Activated naive CD8-positive, alpha-beta T cell treated with anti-CD3 and anti-CD28 coated beads for 36 hours (primary cell): ENCODE data around the gene TAF1D. TPM values are rescaled to one million over a fixed set of nuclear protein-coding genes. Genes with fewer than 3 reads are reported as not detected.
"Not testable (repeated sequence)": the region's sequence is repeated elsewhere in the genome, so short reads cannot be mapped to it uniquely, and the experiment has no call there.

Experiments
- DNase-seq: peaks from one replicate; pipeline ENCODE4 v3.0.0; 2021
- H3K27ac Mint-ChIP-seq: one replicate; pipeline ENCODE4 v1.8.0; 2022; ENCODE audit warnings: mild to moderate bottlenecking, moderate library complexity, mixed read lengths
- H3K27me3 Mint-ChIP-seq: one replicate; pipeline ENCODE4 v1.8.0; 2022; ENCODE audit warnings: mild to moderate bottlenecking, mixed read lengths
- H3K36me3 Mint-ChIP-seq: one replicate; pipeline ENCODE4 v1.8.0; 2021; ENCODE audit warnings: mild to moderate bottlenecking, mixed read lengths
- H3K4me1 Mint-ChIP-seq: one replicate; pipeline ENCODE4 v1.8.0; 2021; ENCODE audit warnings: mixed read lengths
- H3K4me3 Mint-ChIP-seq: one replicate; pipeline ENCODE4 v1.8.0; 2022; ENCODE audit warnings: mild to moderate bottlenecking, moderate library complexity, mixed read lengths
- H3K9me3 Mint-ChIP-seq: one replicate; pipeline ENCODE4 v1.8.0; 2022; ENCODE audit warnings: mixed read lengths
- total RNA-seq, 2 experiments: library from RNA; stranded (reverse); gene quantifications; one replicate each; pipeline ENCODE4 v1.2.3, GENCODE V29; 2021

TAF1D gene
- total RNA-seq, 2 experiments from 2014 or later = 314 to 324 TPM

DNA sequence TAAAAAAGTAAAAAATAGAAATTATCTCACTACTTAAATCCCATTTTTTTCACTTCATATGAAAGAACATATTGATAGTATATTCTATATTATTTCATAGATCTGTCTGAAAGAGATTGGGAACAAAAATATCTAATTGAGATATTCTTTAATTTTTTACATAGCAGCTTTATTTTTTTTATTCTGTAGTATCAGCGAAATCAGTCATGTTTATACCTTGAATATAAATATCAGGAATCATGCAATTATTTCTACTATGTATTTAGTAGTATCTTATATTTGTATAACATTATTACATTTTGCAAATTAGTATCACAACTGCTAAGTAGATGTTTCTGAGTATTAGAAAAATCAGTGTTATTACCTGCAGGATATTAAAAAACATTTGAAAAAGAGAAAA is 20.6 kb upstream of the TAF1D start:
- no peak overlapping the region for H3K4me3 Mint-ChIP-seq
- no peaks in the 10 kb centered on the region for H3K27me3 Mint-ChIP-seq
- no peaks in the 10 kb centered on the region for H3K4me1 Mint-ChIP-seq
- peaks cover 25% of the 10 kb centered on the region for H3K36me3 Mint-ChIP-seq
- H3K27ac Mint-ChIP-seq = no peak overlapping the region
- peaks cover under 1% of the 10 kb centered on the region for H3K9me3 Mint-ChIP-seq
- DNase-seq = no peak

DNA sequence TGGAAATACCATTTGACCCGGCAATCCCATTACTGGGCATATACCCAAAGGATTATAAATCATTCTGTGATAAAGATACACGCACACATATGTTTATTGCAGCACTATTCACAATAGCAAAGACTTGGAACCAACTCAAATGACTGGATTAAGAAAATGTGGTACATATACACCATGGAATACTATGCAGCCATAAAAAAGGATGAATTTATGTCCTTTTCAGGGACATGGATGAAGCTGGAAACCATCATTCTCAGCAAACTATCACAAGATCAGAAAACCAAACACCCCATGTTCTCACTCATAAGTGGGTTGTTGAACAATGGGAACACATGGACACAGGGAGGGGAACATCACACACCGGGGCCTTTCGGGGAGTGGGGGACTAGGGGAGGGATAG is 17.8 kb upstream of the TAF1D start:
- H3K9me3 Mint-ChIP-seq, H3K4me1 Mint-ChIP-seq, H3K27me3 Mint-ChIP-seq, DNase-seq, H3K4me3 Mint-ChIP-seq, H3K27ac Mint-ChIP-seq: not testable (repeated sequence)
- H3K36me3 Mint-ChIP-seq = peaks cover 15% of the 10 kb centered on the region

DNA sequence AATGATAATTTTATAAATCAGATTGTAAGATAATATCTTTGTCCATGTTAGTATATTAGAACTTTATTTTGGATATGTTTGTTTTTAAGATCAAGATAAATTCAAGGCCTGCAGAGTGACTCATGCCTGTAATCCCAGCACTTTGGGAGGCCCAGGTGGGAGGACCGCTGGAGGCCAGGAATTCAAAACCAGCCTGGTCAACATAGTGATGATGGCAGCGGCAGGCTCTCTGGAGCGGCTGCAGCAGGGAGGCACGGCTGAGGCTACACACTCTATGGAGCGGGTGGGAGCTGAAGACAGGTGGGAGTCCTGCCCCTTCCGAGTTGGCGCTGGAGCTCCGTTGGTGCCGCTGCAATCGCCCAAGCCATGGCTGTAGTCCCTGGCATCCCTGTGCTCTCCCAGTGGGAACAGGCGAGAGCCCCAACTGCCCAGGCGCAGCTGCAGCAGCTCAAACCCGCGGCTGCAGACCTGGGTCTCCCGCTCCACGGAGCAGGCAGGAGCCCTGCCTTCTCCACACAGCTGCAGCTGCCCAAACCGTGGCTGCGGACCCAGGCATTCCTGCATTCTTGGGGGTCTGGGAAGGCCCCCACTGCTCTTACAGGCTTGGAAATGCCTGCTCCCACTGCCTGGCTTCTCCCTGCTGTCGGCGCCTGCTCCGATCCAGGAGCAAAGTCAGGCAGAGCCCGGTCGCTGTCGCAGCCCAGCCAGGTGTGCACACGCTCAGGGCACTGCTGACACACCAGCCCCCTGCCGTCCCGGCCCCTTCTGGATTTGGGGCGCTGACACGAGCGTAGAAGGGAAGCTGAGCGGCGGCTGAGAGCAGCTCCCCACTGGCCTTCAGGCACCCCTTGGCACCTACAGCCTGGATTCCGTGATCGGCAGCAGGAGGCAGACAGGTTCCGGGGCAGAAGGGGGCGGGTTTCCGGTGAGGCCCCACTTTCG is 16.9 kb upstream of the TAF1D start:
- H3K27ac Mint-ChIP-seq = no peak overlapping the region

DNA sequence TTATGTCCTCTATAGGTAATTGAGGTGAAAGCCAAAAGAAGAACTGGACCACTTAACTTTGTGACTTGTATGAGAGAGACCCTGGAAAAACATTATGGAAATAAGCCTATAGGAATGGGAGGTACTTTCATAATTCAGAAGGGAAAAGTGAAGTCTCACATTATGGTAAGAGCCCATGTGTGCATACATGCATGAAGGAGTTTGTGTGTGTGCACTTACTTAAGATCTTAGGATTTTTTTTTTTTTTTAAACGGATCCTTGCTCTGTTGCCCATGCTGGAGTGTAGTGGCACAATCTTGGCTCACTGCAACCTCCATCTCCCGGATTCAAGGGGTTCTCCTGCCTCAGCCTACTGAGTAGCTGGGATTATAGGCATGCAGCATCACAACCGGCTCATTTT is 16.0 kb upstream of the TAF1D start:
- Mint-ChIP-seq H3K27me3 (no peaks in the 10 kb centered on the region), H3K4me3 (no peak overlapping the region), H3K36me3 (peaks cover 15% of the 10 kb centered on the region), H3K27ac (no peak overlapping the region), H3K4me1 (no peaks in the 10 kb centered on the region), H3K9me3 (no peaks in the 10 kb centered on the region)
- DNase-seq = no peak

More for the DNA sequence above, 16.9 kb upstream of the TAF1D start:
- H3K9me3 Mint-ChIP-seq = no peaks in the 10 kb centered on the region
- H3K4me1 Mint-ChIP-seq = no peaks in the 10 kb centered on the region
- H3K4me3 Mint-ChIP-seq = no peak overlapping the region
- peaks cover 15% of the 10 kb centered on the region for H3K36me3 Mint-ChIP-seq
- H3K27me3 Mint-ChIP-seq = no peaks in the 10 kb centered on the region
- DNase-seq = no peak

DNA sequence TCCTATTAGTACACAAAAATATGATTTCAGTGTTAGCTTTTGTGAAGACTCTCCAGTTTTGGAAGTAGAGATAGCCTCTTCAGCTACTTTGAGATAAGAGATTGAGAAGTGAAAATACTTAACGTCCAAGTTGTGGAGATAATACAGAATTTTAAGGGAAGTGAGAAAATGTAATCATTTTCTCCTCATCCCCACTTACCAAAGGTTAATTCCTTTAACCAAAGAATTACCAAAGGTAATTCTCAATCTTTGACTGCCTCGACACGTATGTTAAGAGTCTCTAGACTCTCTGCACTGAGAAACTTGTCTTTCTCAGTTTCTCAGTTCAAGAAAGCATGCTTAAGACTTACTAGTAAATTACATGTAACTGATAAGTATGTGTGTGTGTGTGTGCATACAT is 15.5 kb upstream of the TAF1D start:
- H3K4me1 Mint-ChIP-seq = no peaks in the 10 kb centered on the region
- H3K9me3 Mint-ChIP-seq = no peaks in the 10 kb centered on the region
- H3K36me3 Mint-ChIP-seq = peaks cover 15% of the 10 kb centered on the region
- H3K4me3 Mint-ChIP-seq = no peak overlapping the region
- H3K27ac Mint-ChIP-seq = no peak overlapping the region
- H3K27me3 Mint-ChIP-seq = no peaks in the 10 kb centered on the region
- DNase-seq = no peak

DNA sequence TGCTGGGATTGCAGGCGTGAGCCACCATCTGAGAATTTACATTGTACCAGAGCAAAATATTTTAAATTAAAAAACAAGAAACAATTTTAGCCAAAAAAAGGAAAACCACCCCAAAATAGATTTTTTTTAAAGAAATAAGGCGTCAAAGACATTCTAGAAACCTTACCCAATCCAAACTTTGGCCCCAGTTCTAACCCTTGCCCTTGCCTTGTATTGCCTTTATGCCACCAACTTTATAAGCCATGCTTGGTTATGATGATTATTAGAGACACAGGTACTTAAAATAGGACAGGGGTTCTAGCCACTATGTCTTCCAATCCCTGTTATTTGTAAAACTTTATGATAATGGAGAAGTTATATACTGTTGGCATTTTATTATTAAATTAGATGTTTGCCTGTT is 11.9 kb upstream of the TAF1D start:
- Mint-ChIP-seq H3K9me3 (no peaks in the 10 kb centered on the region), H3K4me1 (no peaks in the 10 kb centered on the region), H3K4me3 (no peak overlapping the region), H3K27ac (no peak overlapping the region), H3K27me3 (no peaks in the 10 kb centered on the region), H3K36me3 (peaks cover 4% of the 10 kb centered on the region)
- DNase-seq = no peak

DNA sequence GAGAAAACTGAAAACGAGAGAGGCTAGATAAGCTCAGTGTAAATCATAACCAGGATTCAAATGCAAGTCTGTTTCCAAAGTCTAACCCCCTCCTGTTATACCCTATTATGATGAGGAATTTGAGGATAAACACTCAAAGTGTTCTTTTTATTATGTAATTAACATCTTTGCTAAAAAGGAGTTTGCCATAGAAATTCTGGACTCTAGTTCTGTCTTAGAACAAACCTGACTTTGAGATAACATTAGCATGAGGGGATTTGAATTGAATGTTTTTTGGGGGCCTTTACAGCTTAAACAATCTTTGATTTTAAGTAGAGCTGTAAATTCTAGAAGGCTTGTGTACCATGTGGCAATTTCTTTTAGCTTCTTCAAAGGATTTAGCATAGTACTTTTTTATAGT is 9.7 kb upstream of the TAF1D start:
- H3K27ac Mint-ChIP-seq = no peak overlapping the region

DNA sequence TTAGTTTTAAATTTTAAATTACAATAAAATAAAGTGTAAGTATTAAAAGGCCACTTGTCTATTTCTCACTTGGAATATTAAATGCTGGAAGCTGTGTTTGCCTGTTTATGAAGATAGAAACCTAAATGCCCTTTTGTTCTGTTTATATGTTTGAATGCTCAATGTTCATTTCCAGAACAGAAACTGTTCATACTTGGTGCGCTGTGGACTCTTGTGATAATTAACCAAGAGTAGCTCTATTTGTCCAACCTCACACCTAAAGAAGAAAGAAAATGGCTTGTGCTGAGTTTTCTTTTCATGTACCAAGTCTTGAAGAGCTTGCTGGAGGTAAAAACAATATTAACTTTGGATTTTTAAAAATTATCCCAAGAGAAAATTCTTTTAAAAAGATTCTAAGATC is 5.8 kb upstream of the TAF1D start:
- DNase-seq = no peak
- Mint-ChIP-seq H3K36me3 (peaks cover 9% of the 10 kb centered on the region), H3K4me1 (peaks cover 17% of the 10 kb centered on the region), H3K27me3 (no peaks in the 10 kb centered on the region), H3K27ac (no peak overlapping the region), H3K9me3 (no peaks in the 10 kb centered on the region), H3K4me3 (no peak overlapping the region)

More for the DNA sequence above, 9.7 kb upstream of the TAF1D start:
- peaks cover 2% of the 10 kb centered on the region for H3K4me1 Mint-ChIP-seq
- no peak for DNase-seq
- H3K9me3 Mint-ChIP-seq = no peaks in the 10 kb centered on the region
- H3K27me3 Mint-ChIP-seq = no peaks in the 10 kb centered on the region
- H3K36me3 Mint-ChIP-seq = peaks cover 1% of the 10 kb centered on the region
- H3K4me3 Mint-ChIP-seq = no peak overlapping the region

DNA sequence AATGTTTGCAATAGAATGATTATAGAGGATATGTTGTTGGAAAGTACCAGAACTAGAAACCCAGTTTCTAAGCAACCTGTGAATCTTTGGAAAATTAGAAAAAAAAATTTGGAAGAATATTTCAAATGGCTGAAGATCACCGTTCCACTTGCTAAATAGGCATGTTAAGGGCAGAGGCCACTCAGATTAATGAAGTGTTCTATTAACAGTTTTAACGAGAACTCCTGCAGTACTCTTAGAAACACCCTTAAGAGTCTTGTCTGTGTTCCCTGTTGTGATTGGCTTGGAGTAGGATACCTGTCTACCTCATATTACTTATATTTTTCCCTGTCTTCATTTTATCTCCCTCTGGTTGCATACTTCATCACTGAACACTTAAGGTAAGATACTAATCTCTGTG is 4.8 kb upstream of the TAF1D start:
- no peak overlapping the region for H3K4me3 Mint-ChIP-seq
- no peak for DNase-seq
- H3K27me3 Mint-ChIP-seq = peaks cover 3% of the 10 kb centered on the region
- H3K36me3 Mint-ChIP-seq = peaks cover 12% of the 10 kb centered on the region
- H3K4me1 Mint-ChIP-seq = peaks cover 19% of the 10 kb centered on the region
- H3K27ac Mint-ChIP-seq = no peak overlapping the region
- H3K9me3 Mint-ChIP-seq = no peaks in the 10 kb centered on the region

DNA sequence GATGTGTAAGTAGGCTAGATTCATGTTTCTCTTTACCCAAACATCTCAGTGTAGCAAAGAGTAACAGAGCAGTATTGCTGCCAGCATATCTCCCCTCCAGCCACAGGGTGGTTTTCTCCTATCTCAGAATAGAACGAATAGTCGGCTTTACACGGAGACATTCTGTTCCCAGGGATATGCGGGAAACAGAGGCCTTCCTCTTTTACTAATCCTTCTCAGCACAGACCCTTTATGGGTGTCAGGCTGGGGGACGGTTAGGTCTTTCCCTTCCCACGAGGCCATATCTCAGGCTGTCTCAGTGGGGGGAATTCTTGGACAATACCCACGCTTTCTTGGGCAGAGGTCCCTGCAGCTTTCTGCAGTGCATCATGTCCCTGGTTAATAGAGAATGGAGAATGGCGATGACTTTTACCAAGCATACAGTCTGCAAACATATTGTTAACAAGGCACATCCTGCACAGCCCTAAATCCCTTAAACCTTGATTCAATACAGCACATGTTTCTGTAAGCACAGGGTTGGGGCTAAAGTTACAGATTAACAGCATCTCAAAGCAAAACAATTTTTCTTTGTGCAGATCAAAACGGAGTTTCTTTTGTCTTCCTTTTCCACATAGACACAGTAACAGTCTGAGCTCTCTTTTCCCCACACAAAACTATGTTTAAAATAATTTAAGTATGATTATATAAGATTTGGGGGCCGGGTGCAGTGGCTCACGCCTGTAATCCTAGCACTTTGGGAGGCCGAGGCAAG is 3.9 kb upstream of the TAF1D start:
- H3K36me3 Mint-ChIP-seq = peaks cover 20% of the 10 kb centered on the region
- not testable (repeated sequence) for H3K27ac Mint-ChIP-seq, H3K4me3 Mint-ChIP-seq

DNA sequence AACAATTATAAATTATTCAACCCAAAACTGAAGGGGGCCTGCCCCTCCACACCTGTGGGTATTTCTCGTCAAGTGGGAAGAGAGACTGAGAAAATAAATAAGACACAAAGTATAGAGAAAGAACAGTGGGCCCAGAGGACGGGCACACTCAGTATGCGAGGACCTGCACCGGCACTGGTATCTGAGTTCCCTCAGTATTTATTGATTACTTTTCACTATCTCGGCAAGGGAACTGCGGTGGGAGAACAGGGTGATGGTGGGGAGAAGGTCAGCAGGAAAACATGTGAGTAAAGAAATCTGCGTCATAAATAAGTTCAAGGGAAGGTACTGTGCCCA is 3.3 kb upstream of the TAF1D start:
- Mint-ChIP-seq H3K36me3 (peaks cover 25% of the 10 kb centered on the region), H3K9me3 (no peaks in the 10 kb centered on the region), H3K4me3 (no peak overlapping the region), H3K4me1 (peaks cover 24% of the 10 kb centered on the region), H3K27me3 (peaks cover 11% of the 10 kb centered on the region), H3K27ac (no peak overlapping the region)
- no peak for DNase-seq

More for the DNA sequence above, 3.9 kb upstream of the TAF1D start:
- not testable (repeated sequence) for DNase-seq, H3K9me3 Mint-ChIP-seq
- Mint-ChIP-seq H3K27me3 (peaks cover 11% of the 10 kb centered on the region), H3K4me1 (peaks cover 24% of the 10 kb centered on the region)

DNA sequence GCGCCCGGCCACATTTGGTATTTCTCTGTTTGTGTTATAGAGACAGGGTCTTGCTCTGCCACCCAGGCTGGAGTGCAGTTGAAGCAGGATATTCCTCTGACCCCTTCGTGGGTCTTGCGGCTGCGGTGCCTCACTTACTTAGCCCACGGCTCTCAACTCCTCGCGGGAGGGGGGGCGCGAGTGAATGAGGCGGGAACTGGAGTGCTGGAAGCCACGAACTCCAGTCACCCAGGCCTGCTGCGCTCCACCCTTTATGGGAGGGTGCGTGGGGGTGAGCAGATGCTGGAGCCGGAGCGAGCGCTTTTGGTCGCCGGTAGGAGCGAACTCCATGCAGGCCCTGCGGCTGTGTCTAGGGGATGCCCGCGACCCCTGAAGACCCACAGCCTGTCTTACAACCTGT is 2.0 kb upstream of the TAF1D start:
- H3K4me1 Mint-ChIP-seq = peaks cover 30% of the 10 kb centered on the region
- DNase-seq = no peak
- peaks cover 11% of the 10 kb centered on the region for H3K27me3 Mint-ChIP-seq
- H3K27ac Mint-ChIP-seq = peak overlapping the region; percentile 25
- no peaks in the 10 kb centered on the region for H3K9me3 Mint-ChIP-seq
- peak overlapping the region; percentile 29 for H3K4me3 Mint-ChIP-seq
- H3K36me3 Mint-ChIP-seq = peaks cover 37% of the 10 kb centered on the region

DNA sequence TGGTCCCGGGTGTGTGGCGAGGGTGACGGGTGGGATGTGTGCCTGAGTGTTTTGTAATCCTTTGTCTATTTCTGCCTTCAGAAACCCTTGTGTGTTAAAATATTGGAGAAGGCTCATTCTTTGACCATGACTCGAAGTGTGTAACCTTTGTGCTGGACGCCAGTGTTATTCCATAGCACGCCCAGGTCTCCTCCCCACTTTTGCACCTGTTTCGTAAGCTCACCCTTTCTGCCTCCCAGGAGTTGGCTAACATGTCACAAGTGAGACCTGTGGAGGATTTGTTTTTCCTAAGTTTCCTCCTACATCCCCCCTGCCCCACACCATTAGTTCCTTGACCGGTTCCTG is 559 bp upstream of the TAF1D start:
- Mint-ChIP-seq H3K4me3 (peak overlapping the region; percentile 100), H3K27ac (peak overlapping the region; percentile 100), H3K9me3 (no peaks in the 10 kb centered on the region), H3K27me3 (peaks cover 11% of the 10 kb centered on the region), H3K36me3 (peaks cover 52% of the 10 kb centered on the region), H3K4me1 (peaks cover 35% of the 10 kb centered on the region)
- DNase-seq = no peak

DNA sequence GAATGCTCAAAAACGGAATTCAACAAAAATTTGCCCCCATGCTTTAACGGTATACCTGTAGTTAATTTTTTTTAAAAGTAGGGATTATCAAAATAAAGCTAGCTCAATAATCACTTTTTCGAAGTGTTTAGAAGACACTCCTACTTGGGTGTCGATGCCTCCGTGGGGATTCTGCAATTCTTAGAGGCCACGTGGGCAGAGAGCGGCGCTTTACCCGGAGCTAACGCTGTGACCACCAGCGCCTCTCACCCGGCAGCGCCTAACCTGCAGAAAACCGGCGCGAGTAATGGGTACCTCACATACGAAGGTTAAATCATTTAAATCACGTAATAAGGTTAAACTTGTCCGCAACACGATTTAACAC is 583 bp downstream of the TAF1D start:
- H3K4me3 Mint-ChIP-seq = peak overlapping the region; percentile 100
- H3K36me3 Mint-ChIP-seq = peaks cover 62% of the 10 kb centered on the region
- H3K27ac Mint-ChIP-seq = peak overlapping the region; percentile 100
- peaks cover 11% of the 10 kb centered on the region for H3K27me3 Mint-ChIP-seq
- no peaks in the 10 kb centered on the region for H3K9me3 Mint-ChIP-seq
- peaks cover 44% of the 10 kb centered on the region for H3K4me1 Mint-ChIP-seq
- DNase-seq = peak; percentile 64

DNA sequence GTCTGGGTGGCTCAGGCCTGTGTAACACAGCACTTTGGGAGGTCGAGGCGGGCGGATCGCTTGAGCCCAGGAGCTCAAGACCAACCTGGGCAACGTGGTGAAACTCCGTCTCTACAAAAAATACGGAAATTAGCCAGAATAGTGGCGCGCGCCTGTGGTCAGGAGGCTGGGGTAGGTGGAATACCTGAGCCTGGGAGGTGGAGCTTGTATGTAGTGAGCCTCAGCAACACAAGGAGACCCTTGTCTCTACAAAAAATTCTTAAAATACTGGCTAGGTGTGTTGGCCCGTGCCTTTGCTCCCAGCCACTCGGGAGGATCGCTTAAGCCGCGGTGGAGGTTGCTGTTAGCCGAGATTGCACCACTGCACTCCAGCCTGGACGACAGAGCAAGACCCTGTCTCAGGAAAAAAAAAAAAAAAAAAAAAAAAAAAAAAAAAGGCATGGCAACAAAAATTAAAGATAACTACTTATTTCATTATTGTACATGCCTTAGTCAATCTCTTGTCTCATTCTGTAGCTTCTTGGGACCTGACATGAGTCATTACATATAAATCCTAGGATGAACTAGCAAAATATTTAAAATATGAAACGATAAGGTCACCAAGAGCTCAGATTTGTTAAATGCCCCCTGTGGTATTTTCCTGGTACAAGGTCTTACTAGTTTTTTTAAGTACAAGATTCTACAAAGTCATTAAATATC is 1.1 kb downstream of the TAF1D start:
- H3K4me1 Mint-ChIP-seq = peaks cover 46% of the 10 kb centered on the region
- peak; percentile 57 for DNase-seq
- peaks cover 68% of the 10 kb centered on the region for H3K36me3 Mint-ChIP-seq
- H3K27ac Mint-ChIP-seq = peak overlapping the region; percentile 100
- H3K9me3 Mint-ChIP-seq = no peaks in the 10 kb centered on the region
- peak overlapping the region; percentile 100 for H3K4me3 Mint-ChIP-seq
- peaks cover 11% of the 10 kb centered on the region for H3K27me3 Mint-ChIP-seq
